Measurements from ENCODE around the gene STK32C. TPM values are rescaled to one million over a fixed set of nuclear protein-coding genes. Genes with fewer than 3 reads are reported as not detected.

STK32C gene
- total RNA-seq, 4 donors from 2014 or later = 5.0 to 8.9 (median 8.1) TPM

DNA sequence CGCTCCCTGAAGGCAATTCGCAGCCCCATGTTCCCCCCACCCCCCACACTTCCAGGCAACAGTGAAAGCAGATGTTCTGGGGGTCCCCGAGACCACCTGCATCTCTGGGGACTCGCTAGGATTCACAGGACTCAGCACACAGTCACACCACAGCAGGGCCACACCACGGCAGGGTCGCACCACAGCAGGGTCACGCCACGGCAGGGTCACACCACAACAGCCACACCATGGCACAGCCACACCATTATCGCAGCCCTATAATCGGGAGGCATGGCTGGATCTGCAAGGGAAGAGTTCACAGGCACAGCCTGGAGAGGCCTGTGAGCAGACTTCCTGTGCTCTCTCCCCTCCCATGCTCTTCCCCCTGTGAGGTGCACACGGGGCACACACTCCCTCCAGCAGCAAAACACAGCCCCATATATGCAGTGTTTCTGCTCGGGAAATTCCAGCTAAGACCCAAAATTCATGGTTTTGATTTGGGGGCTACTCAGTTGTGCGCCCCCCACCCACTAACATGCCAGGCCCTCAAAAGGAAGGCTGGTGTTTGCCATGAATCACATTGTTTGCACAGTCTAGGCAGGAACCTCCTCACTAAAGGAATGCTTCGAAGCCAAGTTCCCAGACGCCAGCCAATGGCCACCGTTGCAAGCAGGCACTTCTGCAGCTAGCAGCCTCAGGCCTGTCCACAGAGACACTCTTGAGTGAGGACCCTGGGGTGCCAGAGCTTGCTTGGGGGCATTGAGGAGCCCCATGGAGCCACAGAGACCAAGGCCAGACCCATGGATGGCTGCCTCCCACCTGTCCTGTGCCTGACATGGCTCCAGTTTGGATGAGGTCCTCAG, 128.0 kb downstream of the STK32C start:
- DNase-seq (ENCODE audit: low spot score) = no peak
- no peak for ATAC-seq (ENCODE audit: low FRiP score)
- TF ChIP-seq, protein P1, sequence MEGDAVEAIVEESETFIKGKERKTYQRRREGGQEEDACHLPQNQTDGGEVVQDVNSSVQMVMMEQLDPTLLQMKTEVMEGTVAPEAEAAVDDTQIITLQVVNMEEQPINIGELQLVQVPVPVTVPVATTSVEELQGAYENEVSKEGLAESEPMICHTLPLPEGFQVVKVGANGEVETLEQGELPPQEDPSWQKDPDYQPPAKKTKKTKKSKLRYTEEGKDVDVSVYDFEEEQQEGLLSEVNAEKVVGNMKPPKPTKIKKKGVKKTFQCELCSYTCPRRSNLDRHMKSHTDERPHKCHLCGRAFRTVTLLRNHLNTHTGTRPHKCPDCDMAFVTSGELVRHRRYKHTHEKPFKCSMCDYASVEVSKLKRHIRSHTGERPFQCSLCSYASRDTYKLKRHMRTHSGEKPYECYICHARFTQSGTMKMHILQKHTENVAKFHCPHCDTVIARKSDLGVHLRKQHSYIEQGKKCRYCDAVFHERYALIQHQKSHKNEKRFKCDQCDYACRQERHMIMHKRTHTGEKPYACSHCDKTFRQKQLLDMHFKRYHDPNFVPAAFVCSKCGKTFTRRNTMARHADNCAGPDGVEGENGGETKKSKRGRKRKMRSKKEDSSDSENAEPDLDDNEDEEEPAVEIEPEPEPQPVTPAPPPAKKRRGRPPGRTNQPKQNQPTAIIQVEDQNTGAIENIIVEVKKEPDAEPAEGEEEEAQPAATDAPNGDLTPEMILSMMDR (IDR thresholded peaks at IDR 0.05) = no peak

DNA sequence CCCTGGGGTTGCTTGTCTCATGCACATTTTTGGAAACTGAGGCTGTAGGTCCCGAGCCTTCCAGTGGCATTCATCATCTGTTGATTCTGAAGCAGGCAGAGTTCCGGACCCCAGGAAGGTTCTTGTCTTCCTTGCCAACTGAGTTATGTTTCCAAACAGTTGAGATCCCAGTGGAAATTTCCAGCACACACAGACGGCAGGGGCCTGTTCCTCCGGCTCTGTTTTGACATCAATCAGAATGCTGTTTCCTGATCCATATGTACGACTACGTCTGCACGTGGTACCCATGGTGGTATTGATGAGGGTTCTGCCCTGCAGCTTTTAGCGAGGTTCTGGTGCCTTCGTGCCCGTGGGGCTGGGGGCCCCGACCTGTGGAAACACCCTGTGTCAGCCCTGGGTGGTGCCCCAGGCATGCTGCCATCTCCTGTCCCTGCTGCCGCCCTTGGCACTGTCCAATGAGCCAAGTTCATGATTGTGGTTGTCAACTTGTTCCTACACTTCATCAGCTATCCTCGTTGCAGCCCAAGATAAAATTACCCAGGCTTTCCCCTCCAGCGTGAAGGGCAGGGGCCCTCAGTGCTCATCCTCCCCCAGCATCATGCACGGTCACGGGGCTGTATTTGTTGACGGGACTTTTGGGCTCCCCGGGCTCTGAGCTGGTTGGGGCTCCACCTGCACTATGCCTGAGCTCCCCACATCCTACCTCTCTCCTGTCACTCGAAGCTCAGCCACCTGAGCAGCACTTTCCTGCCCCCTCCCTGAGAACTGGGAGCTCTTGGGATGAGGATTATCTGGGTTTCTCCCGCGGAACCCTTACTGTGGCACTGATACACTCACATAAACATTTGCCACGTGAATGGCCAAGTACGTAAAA, 128.8 kb downstream of the STK32C start:
- ATAC-seq (ENCODE audit: low FRiP score) = no peak
- TF ChIP-seq, protein P1 (IDR thresholded peaks at IDR 0.05) = no peak
- DNase-seq (ENCODE audit: low spot score) = no peak

DNA sequence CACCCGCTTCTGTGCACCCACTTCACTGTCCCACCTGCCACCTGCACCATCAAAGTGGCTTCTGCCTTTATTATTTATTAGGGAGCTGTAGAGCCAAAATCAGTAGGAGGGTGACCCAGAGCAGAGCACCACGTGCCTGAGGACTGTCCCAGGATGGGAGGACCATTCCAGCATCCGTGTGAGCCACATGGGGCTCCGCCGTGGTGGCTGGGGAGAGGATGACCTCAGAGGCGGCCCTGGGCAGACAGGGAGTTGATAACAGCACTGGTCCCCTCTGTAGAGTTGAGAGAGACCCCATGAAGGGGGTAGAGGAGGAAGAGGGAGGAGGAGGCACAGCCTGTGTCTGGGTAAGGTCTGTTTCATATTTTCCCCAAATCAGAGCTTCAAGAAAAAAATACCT, 129.7 kb downstream of the STK32C start:
- TF ChIP-seq, protein P1 (IDR thresholded peaks at IDR 0.05) = no peak
- no peak for DNase-seq (ENCODE audit: low spot score)
- no peak for ATAC-seq (ENCODE audit: low FRiP score)

DNA sequence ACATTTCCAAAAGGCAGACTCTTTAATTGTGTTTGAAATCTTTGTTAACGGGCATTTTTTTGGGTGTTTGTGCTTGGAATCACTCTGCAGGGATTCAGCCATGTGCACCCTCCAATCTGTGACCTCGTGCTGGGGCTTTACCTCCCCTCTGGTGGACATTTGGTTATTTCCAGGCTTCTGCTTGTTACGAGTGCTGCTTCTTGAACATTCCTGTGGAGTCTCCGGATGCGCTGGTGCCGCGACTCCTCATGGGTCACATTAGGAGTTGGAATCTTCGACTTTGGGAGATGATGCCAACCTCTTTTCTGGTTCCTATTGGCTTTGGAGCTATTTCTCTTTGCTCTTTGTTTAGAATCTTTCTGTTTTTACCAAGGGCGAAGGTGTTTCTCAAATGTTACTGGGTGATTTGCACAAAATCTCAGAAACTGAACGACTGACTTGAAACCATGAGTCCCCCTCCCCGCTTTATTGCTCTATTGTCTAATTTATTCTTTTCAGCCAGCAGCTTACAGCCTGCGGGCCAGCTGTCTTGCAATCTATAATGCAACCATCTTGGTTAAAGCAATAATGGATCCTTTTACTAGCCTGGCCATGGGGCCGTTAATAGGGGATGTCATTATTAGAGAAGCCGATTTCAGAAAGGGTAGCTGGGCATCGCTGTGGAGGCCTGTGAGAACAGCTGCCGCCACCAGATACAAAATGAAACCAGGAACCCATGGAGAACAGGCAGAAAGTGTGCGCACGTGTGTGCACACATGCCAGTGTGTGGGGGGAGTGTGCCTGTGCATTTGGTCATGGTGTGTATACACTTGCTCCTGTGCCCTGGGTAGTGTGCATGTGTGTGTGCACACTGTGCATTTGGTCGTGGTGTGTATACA, 130.9 kb downstream of the STK32C start:
- TF ChIP-seq, protein P1 (IDR thresholded peaks at IDR 0.05) = no peak
- no peak for ATAC-seq (ENCODE audit: low FRiP score)
- no peak for DNase-seq (ENCODE audit: low spot score)

DNA sequence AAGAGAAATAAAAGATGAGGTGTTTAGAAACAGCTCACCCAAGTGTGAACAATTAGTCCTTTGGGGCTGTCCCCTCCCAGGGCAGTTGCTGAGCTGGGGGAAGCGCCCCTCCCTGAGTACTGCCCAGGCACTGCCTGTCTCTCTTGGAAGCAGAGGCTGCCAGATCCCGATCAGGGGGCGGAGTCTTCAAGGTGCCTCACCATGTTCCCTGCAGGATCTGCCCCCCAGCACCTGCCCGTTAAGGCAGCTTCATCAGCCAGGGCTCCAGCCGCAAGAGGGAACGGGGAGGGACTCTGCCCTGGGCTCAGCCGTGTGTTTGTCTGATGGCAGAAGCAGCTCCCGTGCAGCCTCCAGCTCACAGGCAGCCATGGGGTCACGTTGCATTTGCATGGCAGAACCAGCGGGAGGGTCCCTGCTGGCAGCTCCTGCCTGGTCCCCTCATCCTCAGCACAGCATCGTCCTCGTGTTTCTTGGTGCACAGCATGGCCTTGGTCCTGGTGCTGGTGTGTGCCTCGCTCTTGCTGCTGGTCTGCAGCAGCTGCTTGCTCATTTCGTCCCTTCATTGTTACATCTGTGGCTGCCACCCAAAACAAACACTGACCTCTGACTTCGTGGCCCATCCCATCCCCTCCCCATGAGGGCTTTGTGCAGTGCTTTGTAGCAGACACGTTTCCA, 131.7 kb downstream of the STK32C start:
- ATAC-seq (ENCODE audit: low FRiP score) (no peak), DNase-seq (ENCODE audit: low spot score) (no peak)
- TF ChIP-seq, protein P1 (IDR thresholded peaks at IDR 0.05) = no peak

DNA sequence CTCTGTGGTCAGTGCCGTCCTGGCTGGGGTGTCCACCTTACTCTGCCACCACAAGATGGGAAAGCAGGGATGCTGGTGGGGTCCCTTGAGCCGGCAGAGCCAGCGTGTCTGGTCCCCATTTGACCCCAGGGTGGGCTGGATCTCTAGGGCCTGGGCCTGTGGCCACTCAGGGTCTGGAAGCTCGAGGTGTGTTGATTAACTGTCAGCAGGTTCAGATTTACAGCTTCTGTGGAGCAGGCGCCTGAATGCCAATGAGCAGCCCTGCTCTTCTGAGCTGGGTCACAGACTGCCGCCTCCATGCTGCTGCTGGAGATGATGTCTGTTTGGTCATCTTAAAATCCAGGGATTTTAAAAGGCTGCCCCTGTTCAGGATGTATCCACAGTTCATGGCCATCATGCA, 132.3 kb downstream of the STK32C start:
- TF ChIP-seq, protein P1 (IDR thresholded peaks at IDR 0.05) = no peak
- DNase-seq (ENCODE audit: low spot score) = no peak
- ATAC-seq (ENCODE audit: low FRiP score) = no peak

Data from omental fat pad (tissue), 4 donors.